ENCODE data around the gene IPO4.

IPO4 gene

GRCh38 chr14:24133735-24134134, 54.9 kb downstream of the IPO4 start:
- Histone ChIP-seq H3K36me3 (replicated peaks) (peaks cover 11% of the 10 kb centered on the region), H3K27ac (no peak overlapping the region), H3K4me3 (ENCODE audit: low read depth, low read length) (no peak overlapping the region), H3K27me3 (replicated peaks) (no peaks in the 10 kb centered on the region)
- TF ChIP-seq CTCF (IDR thresholded peaks at IDR 0.05; ENCODE audit: low read depth, low read length, missing control alignments): no peak
- DNase-seq: no peak
- in situ Hi-C loops (cut with HindIII; ENCODE audit: low pct_ligation_motif_present, low sequenced_read_pairs): no loop called here

- in situ Hi-C loops (cut with HindIII; ENCODE audit: low pct_ligation_motif_present, low sequenced_read_pairs): no loop called here
- no peak for TF ChIP-seq CTCF (IDR thresholded peaks at IDR 0.05; ENCODE audit: low read depth, low read length, missing control alignments)
Measured at GRCh38 chr14:24132976-24133375, 55.6 kb downstream of the IPO4 start.

GRCh38 chr14:24132061-24132685, 56.4 kb downstream of the IPO4 start:
- no peak for DNase-seq
- Histone ChIP-seq H3K27me3 (replicated peaks) (no peaks in the 10 kb centered on the region), H3K4me3 (ENCODE audit: low read depth, low read length) (no peak overlapping the region), H3K36me3 (replicated peaks) (no peaks in the 10 kb centered on the region), H3K27ac (no peak overlapping the region)
- TF ChIP-seq CTCF (IDR thresholded peaks at IDR 0.05; ENCODE audit: low read depth, low read length, missing control alignments): no peak
- in situ Hi-C loops (cut with HindIII; ENCODE audit: low pct_ligation_motif_present, low sequenced_read_pairs): no loop called here

More at GRCh38 chr14:24132976-24133375, 55.6 kb downstream of the IPO4 start:
- Histone ChIP-seq H3K27ac (no peak overlapping the region), H3K36me3 (replicated peaks) (peaks cover 5% of the 10 kb centered on the region), H3K27me3 (replicated peaks) (no peaks in the 10 kb centered on the region), H3K4me3 (ENCODE audit: low read depth, low read length) (no peak overlapping the region)
- no peak for DNase-seq

- Histone ChIP-seq H3K4me3 (ENCODE audit: low read depth, low read length) (no peak overlapping the region), H3K27ac (no peak overlapping the region), H3K27me3 (replicated peaks) (no peaks in the 10 kb centered on the region), H3K36me3 (replicated peaks) (no peaks in the 10 kb centered on the region)
- TF ChIP-seq CTCF (IDR thresholded peaks at IDR 0.05; ENCODE audit: low read depth, low read length, missing control alignments): no peak
- DNase-seq: no peak
- in situ Hi-C loops (cut with HindIII; ENCODE audit: low pct_ligation_motif_present, low sequenced_read_pairs): no loop called here
Measured at GRCh38 chr14:24131549-24131966, 57.1 kb downstream of the IPO4 start.

- in situ Hi-C loops (cut with HindIII; ENCODE audit: low pct_ligation_motif_present, low sequenced_read_pairs): no loop called here
- H3K27me3 ChIP-seq (replicated peaks): no peaks in the 10 kb centered on the region
- no peak for DNase-seq
- no peak overlapping the region for H3K4me3 ChIP-seq (ENCODE audit: low read depth, low read length)
- H3K27ac ChIP-seq: no peak overlapping the region
- no peak for TF ChIP-seq CTCF (IDR thresholded peaks at IDR 0.05; ENCODE audit: low read depth, low read length, missing control alignments)
- no peaks in the 10 kb centered on the region for H3K36me3 ChIP-seq (replicated peaks)
Measured at GRCh38 chr14:24130717-24131548, 57.7 kb downstream of the IPO4 start.
